GM21576 (cell line): ENCODE measurements around the gene DCUN1D2.

Source experiments
- ATAC-seq: cut with Tn5 transposase; IDR thresholded peaks from one replicate; pipeline ENCODE4 v1.9.1; 2021; ENCODE audit warnings: mild to moderate bottlenecking, moderate library complexity; ENCODE audit not compliant: unreplicated experiment

DCUN1D2 gene

DNA sequence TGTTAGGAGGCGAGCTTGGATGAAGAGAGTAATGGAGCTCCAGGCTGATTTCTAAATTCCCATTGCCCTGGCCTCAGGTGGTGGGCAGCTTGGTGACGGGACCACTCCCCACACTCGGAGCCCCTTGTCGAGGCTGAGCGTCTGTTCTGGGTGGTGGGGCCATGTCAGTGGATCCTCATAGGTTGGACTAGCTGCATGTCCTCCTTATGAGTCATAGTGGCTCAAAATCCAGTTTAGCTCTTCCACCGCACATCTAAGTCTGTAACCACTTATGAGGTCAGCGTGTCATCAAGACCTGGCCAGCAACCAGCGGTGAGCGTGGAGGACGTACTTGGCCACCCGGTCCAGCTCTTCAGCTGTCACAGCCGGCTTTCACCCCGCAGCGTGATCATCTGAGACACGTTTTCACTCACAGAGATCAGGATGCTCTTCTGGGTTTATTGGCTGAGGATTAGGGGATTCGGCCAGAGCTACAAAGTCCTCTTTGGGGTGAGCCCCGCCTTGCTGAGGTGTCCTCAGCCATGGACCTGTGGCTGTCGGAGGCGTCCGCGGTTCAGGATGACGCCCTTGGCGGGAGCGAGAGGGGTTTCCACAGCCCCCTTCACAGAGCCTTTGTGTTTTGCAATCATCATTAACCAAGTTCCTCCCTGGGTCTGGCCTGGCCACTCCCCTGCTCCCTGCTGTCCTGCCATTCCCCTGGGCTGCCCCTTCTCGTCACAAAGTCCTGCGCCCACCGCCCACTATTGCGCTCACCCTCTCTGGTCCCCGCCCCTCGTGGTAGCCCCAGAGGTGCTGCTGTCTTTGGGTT, 79.1 kb downstream of the DCUN1D2 start:
- ATAC-seq, result no peak

DNA sequence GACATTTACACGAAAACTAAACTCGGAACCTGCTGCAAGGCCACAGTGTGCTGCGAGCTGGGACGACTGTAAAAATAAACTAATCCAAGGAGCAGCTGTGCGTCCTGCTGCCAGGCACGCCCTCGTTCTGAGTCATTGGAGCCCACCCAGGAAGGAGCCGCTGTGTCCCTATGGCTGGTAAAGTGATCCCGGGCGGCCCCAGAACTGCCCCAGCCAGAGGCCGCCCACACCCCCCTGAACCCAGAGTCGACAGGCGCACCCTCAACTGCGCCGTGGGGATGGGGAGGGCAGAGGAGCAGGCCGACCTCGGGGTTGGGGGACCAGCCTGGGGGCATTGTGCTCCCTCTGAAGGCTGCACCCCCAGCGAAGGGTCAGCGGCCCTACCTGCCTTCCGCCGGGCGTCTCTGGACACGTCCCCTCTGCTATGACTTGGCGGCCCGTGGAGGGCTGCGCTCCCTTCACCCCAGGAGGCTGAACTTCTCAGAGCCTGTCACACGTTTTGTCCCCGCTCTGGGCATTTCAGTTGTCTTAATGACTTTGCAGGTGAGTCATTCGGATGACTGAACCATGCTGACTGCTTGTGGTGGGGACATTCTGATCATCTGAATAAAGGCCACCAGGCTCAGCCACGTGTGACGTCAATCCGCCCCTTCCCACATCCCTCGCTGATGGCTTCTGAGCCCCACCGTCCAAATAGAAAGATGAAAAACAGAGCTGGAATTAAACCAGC, 79.9 kb downstream of the DCUN1D2 start:
- ATAC-seq, result no peak

DNA sequence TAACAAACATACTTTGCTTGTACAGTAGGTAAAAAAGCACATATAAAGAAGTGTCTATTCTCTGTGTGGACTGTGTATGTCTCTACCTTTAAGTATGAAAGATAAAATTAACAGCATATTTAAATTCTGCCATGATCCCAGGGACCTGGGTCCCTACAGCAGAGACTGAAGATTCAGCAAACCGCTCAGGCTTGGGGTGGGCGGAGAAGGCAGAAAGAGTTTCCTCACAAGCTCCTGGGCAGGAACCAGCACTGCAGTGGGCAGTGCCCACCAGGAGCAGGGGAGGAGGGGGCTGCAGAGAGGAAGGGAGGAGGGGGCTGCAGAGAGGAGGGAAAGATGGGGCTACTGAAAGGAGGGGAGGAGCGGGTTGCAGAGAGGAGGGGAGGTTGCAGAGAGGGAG, 81.9 kb downstream of the DCUN1D2 start:
- ATAC-seq, result no peak

DNA sequence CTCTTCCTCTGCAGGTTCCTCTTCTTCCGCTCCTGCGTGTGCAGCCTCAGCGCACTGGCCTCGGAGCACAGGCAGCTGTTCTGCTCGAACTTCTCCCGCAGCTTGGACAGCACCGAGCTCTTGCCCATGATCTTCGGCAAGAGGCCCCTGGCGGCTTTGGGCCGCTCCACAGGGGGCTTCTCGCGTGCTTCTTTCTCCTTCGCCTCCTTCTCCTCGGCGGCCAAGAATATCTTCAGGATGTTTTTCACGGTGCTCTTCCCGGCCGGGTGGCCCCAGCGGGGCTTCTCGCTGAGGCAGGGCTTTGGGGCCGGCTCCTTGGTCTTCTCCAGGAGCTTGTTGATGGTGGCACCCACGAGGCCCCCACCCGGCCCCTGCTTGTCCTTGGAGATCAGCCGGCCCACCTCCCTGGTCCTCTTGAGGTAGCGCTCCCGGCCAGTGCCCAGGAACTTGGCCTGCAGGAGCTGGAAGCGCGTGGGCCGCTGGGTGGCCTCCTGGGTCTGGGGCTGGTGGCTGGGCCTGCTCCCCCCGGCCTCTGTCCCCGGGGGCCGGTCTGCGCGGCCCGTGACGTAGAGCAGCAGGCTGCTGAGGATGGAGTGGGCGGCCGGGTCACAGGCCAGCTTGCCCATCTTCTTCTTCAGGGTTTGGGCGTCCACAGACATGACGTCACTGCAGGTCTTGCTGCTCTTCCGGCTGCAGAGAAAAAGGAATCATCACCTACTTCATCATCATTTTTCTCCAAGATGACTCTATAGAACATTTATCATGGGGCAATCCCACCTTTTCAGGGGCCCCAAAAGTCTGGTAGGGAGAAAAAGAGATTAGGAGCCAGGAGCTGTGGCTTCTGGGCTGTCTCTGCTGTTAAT, 82.7 kb downstream of the DCUN1D2 start:
- ATAC-seq, result no peak

DNA sequence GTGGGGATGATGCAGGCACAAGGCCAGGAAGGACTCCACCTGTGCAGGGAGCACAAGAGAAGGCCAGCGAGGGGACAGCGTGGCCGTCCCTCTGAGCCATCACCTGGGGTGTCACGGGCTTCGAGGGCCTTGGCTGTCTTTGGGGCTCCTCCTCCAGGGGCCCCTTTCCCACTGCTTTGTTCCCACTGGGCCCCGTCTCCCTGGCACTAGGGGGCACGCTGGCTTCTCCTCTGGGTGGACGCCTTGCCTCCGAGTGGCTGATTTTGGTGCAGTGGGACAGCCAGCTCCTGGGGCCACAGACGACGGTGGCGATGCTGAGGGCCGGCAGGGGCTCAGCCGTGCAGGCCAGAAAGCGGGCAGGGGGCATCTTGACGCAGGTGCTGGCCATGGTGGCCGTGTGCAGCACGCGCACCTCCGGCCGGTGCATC, 83.4 kb downstream of the DCUN1D2 start:
- no peak for ATAC-seq

DNA sequence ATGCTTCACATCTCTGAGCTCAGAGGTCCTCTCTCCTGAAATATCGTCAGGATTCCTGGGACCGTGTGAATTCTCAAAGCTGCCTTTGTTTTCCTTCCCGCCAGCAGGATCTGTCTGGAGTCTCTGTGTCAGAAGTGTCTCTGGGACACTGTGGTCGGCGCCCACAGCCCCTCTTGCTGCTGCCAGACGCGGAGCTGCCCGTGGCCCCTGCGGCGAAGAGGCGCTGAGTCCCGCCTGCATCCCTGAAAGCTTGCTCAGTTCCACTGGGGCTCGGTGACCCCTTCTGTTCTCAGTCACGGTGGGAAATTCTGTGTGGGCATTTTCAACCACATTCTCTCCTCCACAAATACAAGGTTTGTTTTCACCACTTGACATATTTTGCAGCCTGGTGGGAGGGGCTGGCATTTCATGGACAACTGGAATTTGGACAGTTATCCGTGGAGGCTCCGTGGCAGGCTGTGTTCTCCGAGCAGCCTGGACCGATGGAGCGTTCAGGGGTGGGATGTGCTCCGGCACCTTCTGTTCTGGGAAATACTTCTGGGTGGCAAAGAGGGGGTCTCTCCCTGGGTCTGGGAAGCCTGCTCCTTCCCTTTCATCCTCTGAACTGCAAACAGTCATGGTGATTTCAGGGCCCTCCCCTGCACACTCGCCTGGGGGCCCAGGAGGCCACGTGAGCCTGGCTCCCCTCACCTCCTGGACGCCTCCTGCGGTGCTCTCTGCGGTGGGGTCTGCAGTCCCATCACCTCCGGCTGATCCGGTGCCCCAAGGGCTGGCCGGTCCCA, 84.0 kb downstream of the DCUN1D2 start:
- no peak for ATAC-seq
